GM19238 (cell line): ENCODE data around the gene AQP12B.

Source experiments
- DNase-seq: peaks from one replicate; pipeline ENCODE4 v3.0.0; 2011; ENCODE audit warnings: low spot score; ENCODE audit not compliant: insufficient read length

The AQP12B gene

GRCh38 chr2:240649331-240649730, 33.4 kb downstream of the AQP12B start:
- no peak for DNase-seq

GRCh38 chr2:240648650-240649275, 33.9 kb downstream of the AQP12B start:
- no peak for DNase-seq

GRCh38 chr2:240648155-240648649, 34.5 kb downstream of the AQP12B start:
- no peak for DNase-seq

- DNase-seq: no peak
Observed at GRCh38 chr2:240647503-240648154, 35.1 kb downstream of the AQP12B start.

- DNase-seq: no peak
Observed at GRCh38 chr2:240646900-240647502, 35.7 kb downstream of the AQP12B start.

GRCh38 chr2:240646176-240646899, 36.3 kb downstream of the AQP12B start:
- DNase-seq: no peak

- DNase-seq: no peak
Observed at GRCh38 chr2:240645801-240646175, 36.9 kb downstream of the AQP12B start.

GRCh38 chr2:240645346-240645745, 37.3 kb downstream of the AQP12B start:
- DNase-seq: no peak

- no peak for DNase-seq
Observed at GRCh38 chr2:240644859-240645301, 37.8 kb downstream of the AQP12B start.

GRCh38 chr2:240644171-240644651, 38.5 kb downstream of the AQP12B start:
- no peak for DNase-seq

GRCh38 chr2:240643811-240644150, 38.9 kb downstream of the AQP12B start:
- DNase-seq: no peak

- DNase-seq: no peak
Observed at GRCh38 chr2:240643093-240643810, 39.4 kb downstream of the AQP12B start.

- DNase-seq: no peak
Observed at GRCh38 chr2:240642806-240643092, 39.9 kb downstream of the AQP12B start.

GRCh38 chr2:240642061-240642805, 40.5 kb downstream of the AQP12B start:
- DNase-seq: no peak

GRCh38 chr2:240640939-240641338, 41.7 kb downstream of the AQP12B start:
- no peak for DNase-seq

GRCh38 chr2:240639566-240639965, 43.1 kb downstream of the AQP12B start:
- DNase-seq: no peak

- no peak for DNase-seq
Observed at GRCh38 chr2:240638512-240639160, 44.0 kb downstream of the AQP12B start.

GRCh38 chr2:240637901-240638345, 44.8 kb downstream of the AQP12B start:
- DNase-seq: no peak

GRCh38 chr2:240637116-240637900, 45.4 kb downstream of the AQP12B start:
- no peak for DNase-seq
